Small intestine (tissue), 7 donors: ENCODE measurements around the gene CLEC16A. TPM values are rescaled to one million over a fixed set of nuclear protein-coding genes. Genes with fewer than 3 reads are reported as not detected.
"Not testable (repeated sequence)": the region's sequence is repeated elsewhere in the genome, so short reads cannot be mapped to it uniquely, and the experiment has no call there.

Experiments used
- DNase-seq, 2 donors: peaks; one replicate each; pipeline versions ENCODE4 v3.0.0 to v3.0.0-alpha.2; 2013
- FAIRE-seq: peaks from 2 replicates; lab custom pipeline; 2012; peaks lifted over from hg19 to GRCh38; lab: Jason Lieb, UNC
- H3K27ac ChIP-seq, 3 donors: one replicate each; pipeline ENCODE4 v1.5.1; 2013; ENCODE audit warnings: low read length in 2 of 3, mild to moderate bottlenecking in 2 of 3, control low read depth in 1 of 3, inconsistent platforms in 1 of 3, low read depth in 1 of 3, moderate library complexity in 1 of 3
- H3K27me3 ChIP-seq, 3 donors: one replicate each; pipeline ENCODE4 v1.6.1; 2013; ENCODE audit warnings: low read length in 3 of 3, inconsistent platforms in 1 of 3; ENCODE audit not compliant: control insufficient read depth in 3 of 3, insufficient read depth in 3 of 3
- H3K36me3 ChIP-seq, 3 donors: one replicate each; pipeline ENCODE4 v1.6.1; 2013; ENCODE audit warnings: low read length in 3 of 3, inconsistent platforms in 1 of 3, low read depth in 1 of 3, mild to moderate bottlenecking in 1 of 3, moderate library complexity in 1 of 3; ENCODE audit not compliant: control insufficient read depth in 3 of 3, insufficient read depth in 2 of 3
- H3K4me1 ChIP-seq, 3 donors: one replicate each; pipeline ENCODE4 v1.6.1; 2013; ENCODE audit warnings: low read length in 2 of 3, inconsistent platforms in 1 of 3, low read depth in 1 of 3, mild to moderate bottlenecking in 1 of 3, moderate library complexity in 1 of 3; ENCODE audit not compliant: control insufficient read depth in 3 of 3, insufficient read depth in 2 of 3
- H3K4me3 ChIP-seq, 3 donors: one replicate each; pipeline ENCODE4 v1.5.1; 2013; ENCODE audit warnings: low read length in 3 of 3, control low read depth in 1 of 3, inconsistent platforms in 1 of 3, low read depth in 1 of 3, mild to moderate bottlenecking in 1 of 3, moderate library complexity in 1 of 3
- H3K9me3 ChIP-seq, 2 donors: one replicate each; pipeline ENCODE4 v1.6.1; 2013; ENCODE audit warnings: low read depth in 1 of 2, low read length in 1 of 2; ENCODE audit not compliant: control insufficient read depth in 2 of 2, insufficient read depth in 1 of 2
- WGBS, 3 donors: extraction: QIAGEN DNeasy Blood & Tissue Kit; methylation state at CpG; one replicate each; pipeline ENCODE4 v1.1.7; 2013; 5-methylcytosine and 5-hydroxymethylcytosine counted together
- polyA plus RNA-seq, 4 donors: library from polyadenylated mRNA; stranded (reverse) in 3 of 4; unstranded in 1 of 4; fragments of 200-250 nt in 3 of 4; fragments of 120-200 nt in 1 of 4; gene quantifications; one replicate each; pipeline versions ENCODE4 v1.2.1 to v1.2.3, GENCODE V29; 2013
- donor health status: healthy with polysubstance abuse.
- donor health status: control.
- donor health status: control.
- donor health status: Bipolar disorder and iron deficiency.
- donor health status: healthy.

CLEC16A gene
- polyA plus RNA-seq, 4 donors, result 12.2 to 23.5 (median 14.1) TPM

DNA sequence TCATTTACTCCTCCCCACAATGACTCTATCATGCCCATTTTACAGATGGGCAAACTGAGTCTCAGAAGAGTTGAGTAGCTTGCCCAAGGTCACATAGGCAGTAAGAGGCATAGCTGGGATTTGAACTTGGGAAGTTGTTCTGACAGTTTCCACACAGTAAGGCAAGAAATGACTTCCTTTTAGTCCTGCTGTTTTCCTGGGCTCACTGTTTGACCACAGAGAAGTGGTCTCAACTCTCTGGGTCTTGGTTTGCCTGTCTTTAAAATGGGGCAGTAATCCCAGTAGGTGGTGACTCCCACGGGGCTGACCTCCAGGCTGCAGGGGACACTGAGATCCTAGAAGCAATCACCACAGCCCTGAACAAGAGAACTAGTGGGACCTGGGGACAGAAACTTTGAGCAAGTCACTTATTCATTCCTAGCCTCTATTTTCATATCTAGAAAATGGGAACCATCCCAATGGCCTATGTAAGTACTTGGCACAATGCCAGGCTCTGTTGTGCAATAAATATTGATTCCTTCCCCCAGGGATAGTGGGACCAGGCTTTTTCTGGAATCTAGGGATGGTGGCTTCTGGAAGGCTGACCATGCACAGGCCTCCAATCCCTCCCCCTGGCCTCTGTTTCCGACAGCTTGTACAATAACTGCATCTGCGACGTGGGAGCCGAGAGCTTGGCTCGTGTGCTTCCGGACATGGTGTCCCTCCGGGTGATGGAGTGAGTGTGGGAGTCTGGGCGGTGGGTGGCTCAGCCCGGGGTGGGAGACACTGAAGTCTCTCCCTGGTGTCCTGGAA lies 22.6 kb upstream of the CLEC16A start:
- no peak for FAIRE-seq
- DNase-seq, result no peak
- Histone ChIP-seq H3K27ac (no peak overlapping the region), H3K9me3 (no peaks in the 10 kb centered on the region), H3K27me3 (no peaks in the 10 kb centered on the region), H3K36me3 (peaks cover 0 to 40% (median 5%) of the 10 kb centered on the region in 3 donors), H3K4me1 (peaks cover 0 to 4% (median under 1%) of the 10 kb centered on the region in 3 donors), H3K4me3 (no peak overlapping the region)
- WGBS, 3 donors, result 78 to 85% (median 83%) methylated on average over 10 of the region's 10 CpGs

DNA sequence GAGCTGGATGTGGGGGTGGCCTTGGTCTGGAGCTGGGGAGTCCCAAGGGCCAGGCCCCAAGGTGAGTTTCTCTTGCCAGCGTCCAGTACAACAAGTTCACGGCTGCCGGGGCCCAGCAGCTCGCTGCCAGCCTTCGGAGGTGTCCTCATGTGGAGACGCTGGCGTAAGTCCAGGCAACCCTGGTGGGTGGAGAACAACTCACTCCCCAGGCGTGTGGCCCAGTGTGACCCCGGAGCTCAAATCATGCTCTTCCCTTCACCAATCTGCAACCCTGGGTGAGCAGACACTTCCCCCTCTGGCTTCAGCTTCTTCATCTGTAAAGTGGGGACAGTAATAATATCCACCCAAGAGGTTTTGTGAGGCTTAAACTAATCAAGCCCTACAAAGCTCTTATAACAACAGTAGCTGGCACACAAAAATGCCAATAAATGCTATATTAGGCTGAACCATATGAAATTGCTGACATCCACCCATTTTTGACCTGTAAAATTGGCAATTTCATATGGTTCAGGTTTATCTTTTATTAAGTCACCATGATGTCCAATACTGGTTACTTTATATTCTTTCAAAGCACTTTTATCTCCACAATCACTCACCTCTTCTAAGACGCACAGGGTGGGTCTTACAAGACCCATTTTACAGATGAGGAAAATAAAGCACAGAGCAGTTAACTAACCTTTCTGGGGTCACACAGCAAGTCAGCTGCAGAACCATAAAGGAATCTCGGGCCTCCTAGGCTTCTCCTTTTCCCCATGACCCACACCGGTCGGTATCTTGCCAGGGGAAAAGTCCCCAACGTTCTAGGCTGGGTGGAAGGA lies 21.8 kb upstream of the CLEC16A start:
- H3K4me3 ChIP-seq, result no peak overlapping the region
- peaks cover 2 to 48% (median 7%) of the 10 kb centered on the region in 3 donors for H3K36me3 ChIP-seq
- WGBS, 3 donors, result 79 to 81% (median 80%) methylated on average over 14 of the region's 14 CpGs
- H3K4me1 ChIP-seq, result peaks cover 0 to 4% (median 0%) of the 10 kb centered on the region in 3 donors
- DNase-seq (no peak), FAIRE-seq (no peak)
- no peak overlapping the region for H3K27ac ChIP-seq
- no peaks in the 10 kb centered on the region for H3K9me3 ChIP-seq
- no peaks in the 10 kb centered on the region for H3K27me3 ChIP-seq

DNA sequence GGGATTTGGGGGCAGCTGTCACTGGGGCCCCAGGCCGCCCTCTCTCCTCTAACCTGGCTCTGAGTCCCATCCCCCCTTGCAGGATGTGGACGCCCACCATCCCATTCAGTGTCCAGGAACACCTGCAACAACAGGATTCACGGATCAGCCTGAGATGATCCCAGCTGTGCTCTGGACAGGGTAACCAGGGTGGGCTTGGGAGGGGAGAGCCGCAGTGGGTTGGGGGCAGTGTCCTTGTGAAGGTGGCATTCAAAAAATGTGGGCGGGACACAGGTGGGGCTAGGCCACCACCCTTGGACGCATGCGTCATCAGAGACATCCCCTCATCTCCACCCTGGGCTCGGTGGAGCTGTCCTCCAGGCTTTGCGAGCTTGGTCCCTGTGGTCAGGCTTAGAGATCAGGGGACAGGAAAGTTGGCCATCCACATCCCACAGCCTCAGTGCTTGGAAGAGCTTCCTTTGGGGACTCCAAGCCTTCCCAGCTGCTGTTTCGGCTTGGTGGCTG lies 21.2 kb upstream of the CLEC16A start:
- FAIRE-seq, result no peak

DNA sequence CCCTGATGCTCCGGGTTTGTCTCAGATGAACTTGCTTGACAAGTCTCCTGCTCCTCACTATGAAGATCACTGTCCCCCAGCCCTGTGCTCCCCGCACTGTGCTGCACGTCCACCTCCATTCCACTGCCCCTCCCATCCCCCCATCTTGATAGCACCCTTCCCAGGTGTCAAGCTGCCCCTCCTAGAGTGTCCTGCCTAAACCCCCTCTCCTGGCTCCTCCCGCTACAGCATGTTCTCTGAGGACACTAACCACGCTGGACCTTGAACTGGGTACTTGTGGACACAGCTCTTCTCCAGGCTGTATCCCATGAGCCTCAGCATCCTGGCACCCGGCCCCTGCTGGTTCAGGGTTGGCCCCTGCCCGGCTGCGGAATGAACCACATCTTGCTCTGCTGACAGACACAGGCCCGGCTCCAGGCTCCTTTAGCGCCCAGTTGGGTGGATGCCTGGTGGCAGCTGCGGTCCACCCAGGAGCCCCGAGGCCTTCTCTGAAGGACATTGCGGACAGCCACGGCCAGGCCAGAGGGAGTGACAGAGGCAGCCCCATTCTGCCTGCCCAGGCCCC lies 20.6 kb upstream of the CLEC16A start:
- Histone ChIP-seq H3K27ac (no peak overlapping the region), H3K4me3 (no peak overlapping the region), H3K4me1 (peaks cover 0 to 2% (median 0%) of the 10 kb centered on the region in 3 donors), H3K36me3 (peaks cover 4 to 57% (median 7%) of the 10 kb centered on the region in 3 donors), H3K9me3 (no peaks in the 10 kb centered on the region), H3K27me3 (no peaks in the 10 kb centered on the region)
- FAIRE-seq (no peak), DNase-seq (peak in 1 of 2 donors; percentile 36)
- WGBS, 3 donors, result 54 to 76% (median 67%) methylated on average over 14 of the region's 14 CpGs

More for the DNA sequence above, 21.2 kb upstream of the CLEC16A start:
- Histone ChIP-seq H3K27ac (no peak overlapping the region), H3K36me3 (peaks cover 4 to 54% (median 7%) of the 10 kb centered on the region in 3 donors), H3K27me3 (no peaks in the 10 kb centered on the region), H3K9me3 (no peaks in the 10 kb centered on the region), H3K4me1 (peaks cover 0 to 4% (median 0%) of the 10 kb centered on the region in 3 donors), H3K4me3 (no peak overlapping the region)
- DNase-seq, result no peak
- 78 to 90% (median 87%) methylated on average over 10 of the region's 10 CpGs for WGBS, 3 donors

DNA sequence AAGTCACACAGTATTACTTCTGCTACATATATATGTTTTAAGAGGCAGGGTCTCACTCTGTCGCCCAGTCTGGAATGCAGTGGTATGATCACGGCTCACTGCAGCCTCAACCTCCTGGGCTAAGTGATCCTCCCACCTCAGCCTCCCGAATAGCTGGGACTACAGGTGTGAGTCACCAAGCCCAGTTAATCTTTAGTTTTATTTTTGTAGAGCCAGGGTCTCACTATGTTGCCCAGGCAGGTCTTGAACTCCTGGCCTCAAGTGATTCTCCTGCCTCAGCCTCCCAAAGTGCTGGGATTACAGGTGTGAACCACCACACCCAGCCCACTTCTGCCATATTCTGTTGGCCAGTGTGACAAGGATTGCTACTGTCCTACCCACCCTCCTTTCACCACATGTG lies 19.1 kb upstream of the CLEC16A start:
- H3K27ac ChIP-seq, H3K4me1 ChIP-seq, H3K9me3 ChIP-seq, H3K27me3 ChIP-seq, FAIRE-seq, DNase-seq, H3K4me3 ChIP-seq: not testable (repeated sequence)
- 85 to 96% (median 95%) methylated on average over 3 of the region's 3 CpGs for WGBS, 3 donors
- H3K36me3 ChIP-seq, result peaks cover 4 to 72% (median 7%) of the 10 kb centered on the region in 3 donors

DNA sequence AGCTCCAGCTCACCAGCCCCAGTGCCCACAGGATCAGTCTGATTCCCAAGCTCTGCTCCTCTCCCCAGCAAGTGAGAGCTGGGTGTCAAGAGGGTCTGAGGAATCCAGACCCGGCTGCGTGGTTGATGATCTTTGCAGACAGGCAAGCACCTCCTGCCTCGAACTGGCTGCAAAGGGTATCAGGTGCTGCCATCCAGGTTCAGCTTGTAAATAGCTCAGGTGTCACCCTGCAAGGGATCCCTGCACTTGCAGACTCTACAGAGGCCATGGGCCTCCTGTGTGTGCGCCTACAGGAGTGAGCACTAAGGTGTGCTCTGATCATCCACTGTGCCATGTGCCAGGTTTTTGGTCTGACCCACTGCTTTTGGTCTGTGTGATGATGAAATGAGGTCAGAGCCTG lies 18.3 kb upstream of the CLEC16A start:
- FAIRE-seq (no peak), DNase-seq (no peak)
- peaks cover 0 to 2% (median 0%) of the 10 kb centered on the region in 3 donors for H3K4me1 ChIP-seq
- WGBS, 3 donors, result 74 to 83% (median 80%) methylated on average over 4 of the region's 4 CpGs
- no peak overlapping the region for H3K4me3 ChIP-seq
- H3K27me3 ChIP-seq, result no peaks in the 10 kb centered on the region
- peaks cover 4 to 79% (median 7%) of the 10 kb centered on the region in 3 donors for H3K36me3 ChIP-seq
- no peak overlapping the region for H3K27ac ChIP-seq
- H3K9me3 ChIP-seq, result no peaks in the 10 kb centered on the region

DNA sequence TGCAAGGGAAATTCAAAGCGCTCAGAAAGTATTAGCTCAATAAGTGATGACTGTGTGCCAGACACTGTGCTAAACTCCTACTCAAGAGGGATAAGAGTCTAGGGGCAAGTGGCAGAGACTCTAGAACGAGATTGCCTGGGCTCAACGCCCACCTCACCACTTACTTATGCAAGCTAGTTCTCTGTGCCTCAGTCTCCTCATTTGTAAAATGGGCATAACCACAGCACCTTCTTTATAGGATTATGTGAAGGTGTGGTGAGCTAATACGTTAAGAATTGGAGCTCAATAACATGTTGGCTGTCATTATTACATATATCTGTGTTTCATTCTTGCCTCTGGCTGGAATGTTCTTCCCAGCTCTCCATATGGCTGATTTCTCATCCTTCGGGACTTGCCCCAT lies 17.5 kb upstream of the CLEC16A start:
- H3K27me3 ChIP-seq, result no peaks in the 10 kb centered on the region
- H3K9me3 ChIP-seq, result no peaks in the 10 kb centered on the region
- 90 to 96% (median 93%) methylated on average over 5 of the region's 5 CpGs for WGBS, 3 donors
- FAIRE-seq (no peak), DNase-seq (no peak)
- H3K27ac ChIP-seq, result no peak overlapping the region
- peaks cover 4 to 79% (median 7%) of the 10 kb centered on the region in 3 donors for H3K36me3 ChIP-seq
- H3K4me1 ChIP-seq, result peaks cover 0 to 2% (median 0%) of the 10 kb centered on the region in 3 donors
- no peak overlapping the region for H3K4me3 ChIP-seq
